Suprapubic skin (tissue), 4 donors: ENCODE data around the gene RUNDC3A. TPM values are rescaled to one million over a fixed set of nuclear protein-coding genes. Genes with fewer than 3 reads are reported as not detected.
"Not testable (repeated sequence)": the region's sequence is repeated elsewhere in the genome, so short reads cannot be mapped to it uniquely, and the experiment has no call there.

Source experiments
- DNase-seq, 2 donors: peaks; one replicate each; pipeline ENCODE4 v3.0.0-alpha.2; 2019; ENCODE audit warnings: low spot score in 2 of 2
- H3K27ac ChIP-seq: fragments of 200-600 bp; sonication (generic); one replicate; pipeline ENCODE4 v1.5.1; 2019
- H3K27me3 ChIP-seq: fragments of 200-600 bp; sonication (generic); one replicate; pipeline ENCODE4 v1.5.1; 2019
- H3K36me3 ChIP-seq: fragments of 200-600 bp; sonication (generic); one replicate; pipeline ENCODE4 v1.5.1; 2019
- H3K4me1 ChIP-seq: fragments of 200-600 bp; sonication (generic); one replicate; pipeline ENCODE4 v1.5.1; 2019
- H3K4me3 ChIP-seq: fragments of 200-600 bp; sonication (generic); one replicate; pipeline ENCODE4 v1.5.1; 2019; ENCODE audit warnings: mild to moderate bottlenecking
- H3K9me3 ChIP-seq: fragments of 200-600 bp; sonication (generic); one replicate; pipeline ENCODE4 v1.5.1; 2019
- CTCF ChIP-seq, 2 donors: fragments of 200-600 bp in 1 of 2; fragments of 450-650 bp in 1 of 2; sonication (generic) in 1 of 2; IDR thresholded peaks; one replicate each; pipeline ENCODE4 v1.5.1; 2016 to 2019; ENCODE audit warnings: antibody characterized with exemption in 2 of 2, mild to moderate bottlenecking in 1 of 2, moderate library complexity in 1 of 2
- EP300 ChIP-seq: sonication (generic); formaldehyde crosslinking; IDR thresholded peaks from one replicate; pipeline ENCODE4 v1.6.1; 2017; ENCODE audit warnings: antibody characterized with exemption
- POLR2A ChIP-seq, 2 donors: fragments of 450-650 bp; IDR thresholded peaks; one replicate each; pipeline ENCODE4 v1.6.1; 2017; ENCODE audit warnings: antibody characterized with exemption in 2 of 2, mild to moderate bottlenecking in 2 of 2, moderate library complexity in 2 of 2
- POLR2AphosphoS5 ChIP-seq, 3 donors: sonication (generic); formaldehyde crosslinking; IDR thresholded peaks; one replicate each; pipeline ENCODE4 v1.6.1; 2017; ENCODE audit warnings: antibody characterized with exemption in 3 of 3
- WGBS: methylation state at CpG from one replicate; pipeline ENCODE4 v1.1.5; 2018; 5-methylcytosine and 5-hydroxymethylcytosine counted together
- total RNA-seq, 4 donors: library from RNA; depleted of rRNA; stranded (reverse); fragments of >200 nt; gene quantifications; one replicate each; pipeline ENCODE4 v1.1.0, GENCODE V29; 2016

RUNDC3A gene
- total RNA-seq, 4 donors from 2014 or later = 12.6 to 22.0 (median 14.7) TPM

- H3K9me3 ChIP-seq = no peaks in the 10 kb centered on the region
- H3K27ac ChIP-seq = peak overlapping the region; percentile 34
- 51% methylated on average over 11 of the region's 11 CpGs for WGBS
- no peak overlapping the region for H3K4me3 ChIP-seq
- peaks cover 62% of the 10 kb centered on the region for H3K4me1 ChIP-seq
- H3K27me3 ChIP-seq = no peaks in the 10 kb centered on the region
- peak; percentile 57 to 71 for DNase-seq
- TF ChIP-seq POLR2A (IDR thresholded peaks at IDR 0.05) (no peak), POLR2AphosphoS5 (IDR thresholded peaks at IDR 0.05) (no peak), CTCF (IDR thresholded peaks at IDR 0.05) (no peak), EP300 (no peak)
- H3K36me3 ChIP-seq = no peaks in the 10 kb centered on the region
Measured at GRCh38 chr17:44343510-44344209, 35.3 kb downstream of the RUNDC3A start.

- H3K36me3 ChIP-seq = peaks cover 12% of the 10 kb centered on the region
- TF ChIP-seq POLR2A (IDR thresholded peaks at IDR 0.05) (peak in 1 of 2 donors; percentile 65), POLR2AphosphoS5 (IDR thresholded peaks at IDR 0.05) (peak in 2 of 3 donors; percentile 16 to 81), CTCF (IDR thresholded peaks at IDR 0.05) (no peak), EP300 (no peak)
- WGBS = 1% methylated on average over 16 of the region's 26 CpGs
Measured at GRCh38 chr17:44344939-44345453, 36.6 kb downstream of the RUNDC3A start, which contains the start of gene GRN. GRN (plus strand) TSS chr17:44345302; CDS start chr17:44349165, 3,863 bp downstream.

GRCh38 chr17:44345454-44346026 is 37.1 kb downstream of the RUNDC3A start:
- DNase-seq = peak; percentile 74 to 80
- Histone ChIP-seq H3K36me3 (peaks cover 18% of the 10 kb centered on the region), H3K4me3 (peak overlapping the region; percentile 85), H3K27me3 (no peaks in the 10 kb centered on the region), H3K9me3 (no peaks in the 10 kb centered on the region), H3K4me1 (peaks cover 57% of the 10 kb centered on the region), H3K27ac (peak overlapping the region; percentile 89)
- no peak for TF ChIP-seq EP300
- TF ChIP-seq POLR2A (IDR thresholded peaks at IDR 0.05) = no peak
- no peak for TF ChIP-seq POLR2AphosphoS5 (IDR thresholded peaks at IDR 0.05)
- TF ChIP-seq CTCF (IDR thresholded peaks at IDR 0.05) = peak in 1 of 2 donors; percentile 29
- 0% methylated on average over 19 of the region's 21 CpGs for WGBS

More at GRCh38 chr17:44344939-44345453, 36.6 kb downstream of the RUNDC3A start, which contains the start of gene GRN:
- Histone ChIP-seq H3K9me3 (no peaks in the 10 kb centered on the region), H3K4me1 (peaks cover 63% of the 10 kb centered on the region), H3K4me3 (peak within 1 kb of the TSS; percentile 85), H3K27ac (peak within 1 kb of the TSS; percentile 89), H3K27me3 (no peaks in the 10 kb centered on the region)
- DNase-seq = peak; percentile 97

DNA sequence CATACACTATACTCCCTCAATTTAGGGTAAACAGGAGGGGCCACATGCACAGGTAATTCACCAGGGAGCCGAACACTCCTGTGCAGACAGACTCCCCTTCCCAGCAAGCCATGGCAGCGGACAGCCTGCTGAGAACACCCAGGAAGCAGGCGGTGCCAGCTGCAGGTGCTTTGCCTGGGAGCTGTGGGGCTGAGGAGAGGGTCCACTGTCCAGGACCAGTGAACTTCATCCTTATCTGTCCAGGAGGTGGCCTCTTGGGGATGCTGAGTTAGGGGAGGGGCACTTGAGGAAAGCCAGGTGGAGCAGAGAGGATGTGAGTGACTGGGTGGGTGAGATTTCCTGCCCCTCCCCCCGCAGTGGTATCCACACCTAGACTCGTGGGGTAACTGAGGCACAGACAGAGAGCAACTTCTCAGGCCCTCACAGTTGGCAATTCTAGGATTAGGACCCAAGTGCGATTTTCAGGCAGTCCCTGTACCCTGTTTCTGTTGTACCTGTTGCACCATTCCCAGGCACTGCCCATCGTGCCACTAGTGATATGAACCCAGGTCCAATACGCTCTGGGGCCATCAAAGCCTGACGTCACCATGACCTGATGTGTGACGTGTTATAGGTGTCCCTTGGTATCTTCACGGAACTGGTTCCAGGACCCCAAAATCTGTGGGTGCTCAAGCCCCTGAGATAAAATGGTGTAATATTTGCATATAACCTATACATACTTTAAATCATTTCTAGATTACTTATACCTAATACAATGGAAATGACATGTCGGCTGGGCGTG is 37.9 kb downstream of the RUNDC3A start:
- no peak overlapping the region for H3K27ac ChIP-seq
- WGBS = 73% methylated on average over 7 of the region's 13 CpGs
- peaks cover 25% of the 10 kb centered on the region for H3K36me3 ChIP-seq
- peak in 1 of 2 donors; percentile 77 for DNase-seq
- peak overlapping the region; percentile 85 for H3K4me3 ChIP-seq
- H3K27me3 ChIP-seq = no peaks in the 10 kb centered on the region
- H3K9me3 ChIP-seq = no peaks in the 10 kb centered on the region
- TF ChIP-seq EP300 = no peak
- TF ChIP-seq POLR2A (IDR thresholded peaks at IDR 0.05) = no peak
- no peak for TF ChIP-seq POLR2AphosphoS5 (IDR thresholded peaks at IDR 0.05)
- no peak for TF ChIP-seq CTCF (IDR thresholded peaks at IDR 0.05)
- H3K4me1 ChIP-seq = peaks cover 57% of the 10 kb centered on the region

DNA sequence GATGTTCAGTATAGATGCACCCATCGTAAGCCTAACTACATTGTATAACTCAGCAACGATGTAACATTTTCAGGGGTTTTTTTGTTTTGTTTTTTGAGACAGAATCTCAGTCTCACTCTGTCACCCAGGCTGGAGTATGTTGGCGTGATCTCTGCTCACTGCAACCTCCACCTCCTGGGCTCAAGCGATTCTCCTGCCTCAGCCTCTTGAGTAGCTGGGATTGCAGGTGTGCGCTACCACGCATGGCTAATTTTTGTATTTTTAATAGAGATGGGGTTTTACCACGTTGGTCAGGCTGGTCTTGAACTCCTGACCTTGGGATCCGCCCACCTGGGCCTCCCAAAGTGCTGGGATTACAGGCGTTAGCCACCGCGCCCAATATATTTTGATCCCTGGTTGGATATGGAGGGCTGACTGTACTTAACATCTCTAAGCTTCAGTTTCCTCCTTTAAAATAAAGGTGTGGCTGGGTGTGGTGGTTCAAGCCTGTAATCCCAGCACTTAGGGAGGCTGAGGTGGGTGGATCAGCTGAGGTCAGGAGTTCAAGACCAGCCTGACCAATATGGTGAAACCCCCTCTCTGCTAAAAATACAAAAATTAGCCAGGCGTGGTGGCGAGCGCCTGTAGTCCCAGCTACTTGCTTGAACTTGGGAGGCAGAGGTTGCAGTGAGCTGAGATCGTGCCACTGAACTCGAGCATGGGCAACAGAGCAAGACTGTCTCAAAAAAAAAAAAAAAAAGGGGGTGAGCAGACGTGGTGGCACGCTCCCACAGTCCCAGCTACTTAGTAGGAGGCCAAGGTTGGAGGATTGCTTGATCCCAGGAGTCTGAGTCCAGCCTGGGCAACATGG is 39.0 kb downstream of the RUNDC3A start:
- H3K4me3 ChIP-seq, H3K27ac ChIP-seq, H3K9me3 ChIP-seq, H3K27me3 ChIP-seq, DNase-seq: not testable (repeated sequence)
- peaks cover 37% of the 10 kb centered on the region for H3K36me3 ChIP-seq
- 72% methylated on average over 18 of the region's 18 CpGs for WGBS
- peaks cover 57% of the 10 kb centered on the region for H3K4me1 ChIP-seq
